Endometrium (tissue), 2 donors: ENCODE measurements around the gene EYS.

Source experiments
- FAIRE-seq: peaks from 2 replicates; lab custom pipeline; 2012; peaks lifted over from hg19 to GRCh38; lab: Jason Lieb, UNC
- donor health status: control.
- donor health status: control.

The EYS gene

DNA sequence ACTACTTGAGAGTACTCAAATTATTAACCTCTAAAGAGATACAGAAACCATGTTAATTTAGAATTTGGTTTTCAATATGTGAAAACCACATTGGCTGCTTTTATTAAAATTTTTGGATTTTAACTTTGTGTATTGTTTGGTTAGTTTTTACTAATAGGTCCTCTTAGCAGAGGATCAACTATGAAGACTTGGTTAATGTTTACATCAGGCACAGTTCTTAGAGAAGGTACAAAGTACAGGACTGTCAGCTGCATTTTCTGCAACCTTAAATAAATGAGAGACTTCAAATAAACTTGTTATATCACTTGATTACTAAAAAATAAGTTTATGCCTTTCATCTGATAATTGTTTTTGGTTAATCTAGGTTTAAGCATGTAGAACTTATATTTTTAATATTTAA lies 1982.3 kb downstream of the EYS start:
- FAIRE-seq: no peak

DNA sequence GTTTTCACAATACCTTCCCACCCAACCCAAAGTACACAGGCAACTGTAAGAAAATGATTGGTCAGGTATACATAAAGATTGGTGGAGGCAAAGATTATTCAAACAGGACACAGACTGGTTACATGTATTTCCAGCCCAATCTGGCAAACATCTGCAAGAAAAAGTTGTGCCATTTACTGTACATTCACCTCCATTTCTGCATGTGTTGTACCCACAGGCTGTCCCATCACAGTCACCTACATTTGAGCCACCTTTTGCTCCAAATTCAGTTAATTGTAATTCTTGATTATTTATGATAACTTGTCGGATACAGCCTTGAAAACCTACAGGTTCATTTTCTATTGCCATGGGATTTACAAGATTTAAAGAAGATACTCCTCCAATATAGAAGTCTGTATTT lies 1985.8 kb downstream of the EYS start:
- no peak for FAIRE-seq

DNA sequence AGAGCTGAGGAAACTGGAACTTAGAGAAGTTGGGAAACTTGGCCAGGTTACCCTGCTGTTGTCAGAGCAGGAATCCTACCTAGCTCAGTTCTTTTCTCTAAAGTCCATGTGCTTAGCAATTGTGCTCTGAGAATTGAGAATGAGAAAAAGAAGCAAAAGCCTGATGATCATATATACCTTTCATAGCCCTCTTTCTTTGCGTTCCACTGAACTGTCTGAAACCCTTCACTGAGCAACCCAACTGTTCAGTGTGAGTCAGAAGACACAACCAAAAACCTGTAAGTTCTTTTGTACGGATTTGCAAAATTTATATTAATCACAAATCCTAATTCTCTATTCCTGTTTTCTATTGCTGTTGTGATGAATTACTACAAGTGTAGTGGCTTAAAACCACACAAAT lies 1990.9 kb downstream of the EYS start:
- no peak for FAIRE-seq

DNA sequence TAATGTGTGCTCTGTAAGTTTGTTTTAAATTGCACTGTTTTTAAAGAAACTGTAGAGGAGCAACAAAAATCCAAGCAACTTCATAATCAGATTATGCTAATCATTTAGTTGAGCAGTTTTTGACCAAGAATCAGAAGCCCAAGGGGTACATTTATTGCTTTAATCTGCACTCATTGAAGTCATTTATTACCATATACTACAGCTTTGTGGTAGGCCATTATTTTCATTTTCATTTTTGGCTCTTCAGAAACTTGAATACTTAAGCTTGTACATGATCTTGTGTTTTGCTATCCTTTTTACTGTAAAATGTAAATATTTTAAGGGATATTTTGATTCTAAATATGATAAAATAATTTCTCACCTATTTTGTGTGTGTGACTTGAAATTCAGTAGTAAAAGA lies 1992.9 kb downstream of the EYS start:
- FAIRE-seq: no peak

DNA sequence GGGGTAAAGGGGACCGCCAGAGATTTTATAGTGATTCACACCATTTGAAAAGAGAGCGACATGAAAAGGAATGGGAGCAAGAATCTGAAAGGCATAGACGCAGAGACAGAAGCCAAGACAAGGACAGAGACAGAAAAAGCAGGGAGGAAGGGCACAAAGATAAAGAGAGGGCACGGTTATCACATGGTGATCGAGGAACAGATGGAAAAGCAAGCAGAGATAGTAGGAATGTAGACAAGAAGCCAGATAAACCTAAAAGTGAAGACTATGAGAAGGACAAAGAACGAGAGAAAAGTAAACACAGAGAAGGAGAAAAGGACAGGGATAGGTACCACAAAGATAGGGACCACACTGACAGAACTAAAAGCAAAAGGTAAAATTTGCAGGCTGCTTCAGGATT lies 1993.7 kb downstream of the EYS start:
- no peak for FAIRE-seq

DNA sequence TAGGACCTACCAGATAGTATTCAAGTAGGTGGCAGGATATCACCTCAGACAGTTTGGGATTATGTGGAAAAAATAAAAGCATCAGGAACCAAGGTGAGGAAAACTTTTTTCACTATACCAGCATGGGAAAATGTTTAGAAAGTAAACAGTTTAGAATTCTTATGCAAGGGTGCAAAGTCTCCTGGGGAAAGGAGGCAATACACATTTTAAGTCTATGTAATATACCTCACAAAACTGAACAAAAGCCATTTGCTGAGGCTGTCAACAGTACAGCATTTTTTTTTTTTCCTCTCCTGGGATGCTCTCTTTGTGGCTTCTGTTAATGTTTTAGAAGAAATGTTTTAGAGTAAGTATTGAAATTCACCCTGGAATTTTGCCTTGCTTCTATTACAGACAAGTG lies 1997.9 kb downstream of the EYS start:
- no peak for FAIRE-seq

DNA sequence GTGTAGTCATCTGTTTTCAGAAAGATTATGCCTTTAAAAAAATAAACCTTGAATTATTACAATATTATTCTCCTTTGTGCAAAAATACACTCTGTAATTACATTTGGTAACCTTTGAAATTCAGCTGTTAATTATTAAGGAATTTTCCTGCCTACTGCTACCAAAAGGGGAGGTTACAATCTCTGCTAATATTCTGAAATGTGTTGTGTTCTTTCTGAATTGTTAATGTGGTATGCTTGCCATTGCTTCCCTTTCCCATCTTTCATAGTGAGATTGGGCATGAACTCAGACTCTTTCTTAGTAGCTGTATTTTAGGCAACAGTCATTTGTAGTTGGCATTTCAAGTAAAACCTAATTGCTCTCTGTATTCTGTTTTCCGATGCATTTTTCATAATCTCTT lies 1998.4 kb downstream of the EYS start:
- no peak for FAIRE-seq

DNA sequence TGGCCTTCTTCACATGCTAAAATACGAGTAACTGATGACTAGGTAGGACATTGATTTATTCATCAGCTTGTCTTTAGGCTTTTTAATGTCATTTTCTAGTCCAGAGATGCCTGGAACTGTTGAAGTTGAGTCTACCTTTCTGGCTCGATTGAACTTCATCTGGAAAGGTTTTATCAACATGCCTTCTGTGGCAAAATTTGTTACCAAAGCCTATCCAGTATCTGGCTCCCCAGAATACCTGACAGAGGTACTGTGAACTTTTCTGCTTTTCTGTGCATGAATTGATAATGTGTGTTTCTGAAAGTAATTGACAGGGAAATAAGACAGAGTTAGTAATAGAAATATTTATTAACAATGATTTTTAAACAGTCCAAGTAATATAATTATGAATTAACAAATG lies 2000.4 kb downstream of the EYS start:
- no peak for FAIRE-seq

DNA sequence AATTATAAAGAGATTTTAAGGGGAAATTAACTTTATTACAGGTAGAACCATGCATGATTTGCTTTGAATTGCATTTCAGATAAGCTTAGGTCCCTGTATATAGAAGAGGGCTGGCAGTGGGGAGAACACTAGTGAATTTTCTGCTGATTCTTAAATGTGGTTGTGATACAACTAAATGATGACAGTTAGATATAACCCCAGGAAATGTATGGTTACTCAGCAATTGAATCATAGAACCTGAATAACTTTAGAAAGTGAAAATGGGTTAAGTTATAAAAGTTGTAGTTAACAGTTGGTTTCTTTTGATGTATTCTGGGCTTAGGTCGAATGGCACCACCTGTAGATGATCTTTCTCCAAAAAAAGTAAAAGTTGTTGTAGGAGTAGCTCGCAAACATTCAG lies 2001.3 kb downstream of the EYS start:
- FAIRE-seq: no peak

DNA sequence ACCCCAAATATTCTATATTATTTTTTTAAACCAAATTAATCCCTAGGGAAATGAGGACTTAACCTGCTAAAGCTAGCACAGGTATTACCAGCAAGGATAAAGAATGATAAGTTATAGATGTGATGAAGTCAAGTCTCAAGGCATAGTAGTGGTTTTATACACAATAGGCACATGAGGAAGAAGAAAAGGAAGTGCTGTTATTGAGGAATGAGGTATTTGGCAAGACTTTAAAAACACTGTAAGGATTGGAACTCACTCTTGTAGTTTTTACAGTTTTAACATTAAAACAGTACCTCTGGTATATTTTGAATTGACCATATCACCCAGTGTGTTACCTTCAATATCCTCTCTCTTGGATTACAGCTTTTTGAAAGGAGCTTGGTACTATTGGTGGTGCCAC lies 2016.8 kb downstream of the EYS start:
- FAIRE-seq: no peak

DNA sequence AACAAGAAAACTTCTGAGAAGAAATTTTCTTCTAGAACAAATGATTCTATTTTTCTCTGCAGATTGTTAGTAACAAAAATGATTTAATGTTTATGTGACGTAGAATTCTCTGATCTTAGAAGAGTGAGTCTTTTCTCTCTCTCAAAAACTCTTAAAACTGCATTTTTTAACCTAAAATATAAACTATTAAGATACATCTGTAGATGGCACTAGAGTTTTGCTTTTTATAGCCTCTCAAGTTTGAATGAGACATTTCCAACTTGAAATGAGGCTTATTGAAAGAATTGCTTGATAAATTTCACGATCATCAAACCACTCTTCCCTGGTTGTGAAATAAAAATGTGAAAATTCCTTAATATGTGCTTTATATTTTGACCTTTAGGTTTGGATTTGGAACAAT lies 2017.6 kb downstream of the EYS start:
- no peak for FAIRE-seq

DNA sequence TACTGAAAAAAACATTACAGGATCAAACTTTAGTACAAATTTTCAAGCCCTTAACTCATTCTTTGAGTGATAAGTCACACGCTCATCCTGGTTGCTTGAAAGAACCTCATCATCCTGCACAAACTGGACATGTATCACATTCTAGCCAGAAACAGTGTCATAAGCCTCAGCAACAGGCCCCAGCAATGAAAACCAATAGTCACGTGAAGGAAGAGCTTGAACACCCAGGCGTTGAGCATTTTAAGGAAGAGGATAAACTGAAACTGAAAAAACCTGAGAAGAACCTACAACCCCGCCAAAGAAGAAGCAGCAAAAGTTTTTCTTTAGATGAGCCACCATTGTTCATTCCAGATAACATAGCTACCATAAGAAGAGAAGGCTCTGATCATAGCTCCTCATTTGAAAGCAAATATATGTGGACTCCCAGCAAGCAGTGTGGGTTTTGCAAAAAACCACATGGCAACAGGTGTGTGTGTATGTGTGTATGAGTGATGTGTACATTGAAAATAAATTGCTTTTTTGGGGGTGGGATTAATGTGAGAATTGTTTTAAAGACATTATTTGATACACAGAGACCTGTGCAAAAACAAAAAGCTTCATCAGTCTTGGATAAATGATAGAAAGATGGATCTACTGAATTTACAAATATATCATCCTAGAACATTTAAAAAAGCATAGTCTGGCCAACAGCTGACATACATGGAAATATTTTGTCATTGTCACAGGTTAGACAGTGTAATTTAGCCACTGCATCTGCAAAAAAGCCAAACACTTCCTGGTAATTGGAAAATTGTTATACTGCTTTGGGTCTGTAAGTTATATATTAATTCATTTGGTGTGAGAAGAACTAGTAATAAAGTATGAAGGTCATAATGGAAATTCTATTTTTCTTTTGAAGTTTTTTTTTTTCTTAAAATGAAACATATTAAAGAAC lies 2021.3 kb downstream of the EYS start:
- peak; percentile 31 for FAIRE-seq

DNA sequence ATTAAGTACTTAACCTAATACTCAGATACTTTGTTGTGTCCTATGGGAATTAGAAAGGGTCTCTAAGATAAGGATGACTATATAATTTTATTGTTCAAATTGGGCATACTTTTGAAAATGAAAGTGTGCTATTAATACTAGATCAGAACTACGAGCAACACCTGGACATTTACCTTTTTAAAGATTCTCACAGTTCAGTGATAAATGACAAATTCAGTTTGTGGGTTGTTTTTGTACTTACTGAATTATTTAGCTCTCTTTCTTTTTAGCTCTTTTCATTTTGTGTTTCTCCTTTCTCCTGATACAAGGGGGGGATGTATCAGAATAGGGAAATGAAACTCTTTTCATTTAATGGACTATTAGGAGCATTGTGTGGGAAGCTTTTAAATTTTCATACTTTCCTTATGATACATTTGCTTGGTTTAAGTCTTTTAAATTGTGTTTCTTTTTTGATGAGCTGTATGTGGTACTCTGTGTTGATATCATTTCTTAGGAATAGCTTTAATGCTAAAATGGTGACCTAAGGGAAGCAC lies 2023.9 kb downstream of the EYS start:
- no peak for FAIRE-seq

DNA sequence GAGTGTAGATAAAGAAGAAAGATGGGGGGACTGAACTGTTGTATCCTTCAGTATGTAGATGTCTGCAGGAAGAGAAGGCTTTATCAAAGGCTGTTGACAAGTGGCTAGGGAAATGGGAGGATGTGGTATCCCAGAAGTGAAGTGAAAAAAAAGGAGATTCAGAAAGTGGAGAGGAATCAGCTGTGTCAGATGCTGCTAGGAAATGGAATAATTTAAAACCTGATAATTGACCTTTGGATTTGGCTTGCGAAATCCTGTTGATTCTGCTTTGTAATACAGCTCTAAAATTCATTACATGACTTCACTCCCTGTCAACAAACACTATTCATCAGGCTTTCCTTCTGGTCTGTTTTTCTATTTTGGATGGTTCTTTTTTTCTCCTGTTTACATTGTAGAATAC lies 2029.7 kb downstream of the EYS start:
- no peak for FAIRE-seq

DNA sequence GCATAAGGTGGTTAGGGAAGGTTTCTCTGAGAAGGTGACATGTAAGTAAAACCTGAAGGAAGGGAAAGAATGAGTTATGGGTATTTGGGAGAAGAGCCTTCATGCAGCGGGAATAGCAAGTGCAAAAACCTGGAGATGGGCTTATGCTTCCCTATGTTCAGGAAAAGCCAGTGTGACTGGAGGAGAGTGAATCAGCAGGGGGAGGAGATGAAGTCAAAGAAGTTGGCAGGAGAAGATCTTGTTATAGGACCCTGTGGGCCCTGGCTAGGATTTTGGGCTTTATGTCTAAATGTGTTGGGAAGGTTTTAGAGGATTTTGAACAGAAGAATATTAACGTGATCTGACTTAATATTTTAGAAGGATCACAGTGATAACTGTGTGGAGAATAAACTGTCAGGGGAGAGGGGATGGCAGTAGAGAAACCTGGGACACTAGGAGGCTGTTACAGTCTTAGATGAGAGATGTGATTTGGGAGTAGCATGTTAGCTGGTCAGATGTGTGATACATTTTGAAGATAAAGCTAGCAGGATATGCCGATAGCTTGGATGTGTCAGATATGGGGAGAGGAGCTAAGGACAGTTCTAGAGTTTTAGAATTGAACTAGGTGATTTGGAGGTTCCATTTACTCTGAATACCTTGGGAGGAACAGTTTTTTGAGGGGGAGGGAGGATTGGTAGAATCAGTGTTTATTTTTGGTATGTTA lies 2030.5 kb downstream of the EYS start:
- FAIRE-seq: no peak

DNA sequence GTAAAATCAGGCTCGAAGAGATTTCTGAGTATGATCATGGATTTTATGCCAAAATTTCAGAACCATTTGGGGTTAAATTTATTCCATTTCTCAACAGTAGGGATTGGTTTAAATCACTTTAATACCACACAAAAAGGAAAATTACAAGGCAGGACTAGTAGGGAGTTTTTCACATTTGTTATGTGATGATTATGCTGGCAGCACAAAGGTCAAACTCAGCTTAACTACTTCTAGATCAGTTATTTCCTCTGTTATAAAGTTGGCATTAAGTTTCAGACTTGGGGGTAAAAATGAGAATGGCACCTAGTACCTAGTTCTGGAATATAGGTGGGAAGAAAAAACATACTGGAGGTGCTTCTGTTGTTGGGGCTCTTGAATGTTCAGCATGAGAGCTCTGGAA lies 2031.9 kb downstream of the EYS start:
- no peak for FAIRE-seq

DNA sequence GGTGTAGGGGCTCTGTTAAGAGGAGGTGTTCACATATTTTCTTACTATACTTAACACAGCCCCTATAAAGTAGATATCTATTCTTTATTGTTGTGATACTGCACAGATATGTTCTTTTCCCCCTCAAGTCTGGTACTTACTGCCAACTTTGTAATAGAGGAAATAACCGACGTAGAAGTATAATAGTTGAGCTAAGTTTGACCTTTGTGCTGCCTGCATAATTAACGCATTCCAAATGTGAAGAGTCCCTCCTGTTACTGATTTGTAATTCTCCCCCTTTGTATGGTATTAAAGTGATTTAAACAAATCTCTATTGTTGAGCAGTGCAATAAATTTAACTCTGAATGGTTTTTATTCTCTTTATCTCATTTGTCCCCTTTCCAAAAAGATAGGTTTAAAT lies 2032.4 kb downstream of the EYS start:
- FAIRE-seq: no peak

DNA sequence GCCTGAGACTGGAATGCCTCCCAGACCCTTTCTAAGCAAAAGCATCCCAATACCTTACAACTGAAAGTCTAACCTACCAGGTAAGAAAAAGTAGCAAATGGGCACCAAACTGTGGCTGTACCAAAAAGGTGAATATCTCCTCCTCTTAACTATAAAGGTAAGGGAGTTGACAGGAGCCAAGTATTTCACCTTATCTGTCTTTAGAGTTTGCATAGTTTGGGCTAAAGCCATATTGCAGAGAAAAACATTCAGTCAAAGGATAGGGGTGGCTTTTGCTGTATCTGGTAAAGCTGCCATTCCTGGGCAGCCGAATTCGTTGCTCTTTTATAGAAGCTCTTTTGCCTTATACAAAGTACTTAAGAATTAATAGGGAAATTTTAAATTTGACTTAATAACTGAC lies 2033.3 kb downstream of the EYS start:
- no peak for FAIRE-seq

DNA sequence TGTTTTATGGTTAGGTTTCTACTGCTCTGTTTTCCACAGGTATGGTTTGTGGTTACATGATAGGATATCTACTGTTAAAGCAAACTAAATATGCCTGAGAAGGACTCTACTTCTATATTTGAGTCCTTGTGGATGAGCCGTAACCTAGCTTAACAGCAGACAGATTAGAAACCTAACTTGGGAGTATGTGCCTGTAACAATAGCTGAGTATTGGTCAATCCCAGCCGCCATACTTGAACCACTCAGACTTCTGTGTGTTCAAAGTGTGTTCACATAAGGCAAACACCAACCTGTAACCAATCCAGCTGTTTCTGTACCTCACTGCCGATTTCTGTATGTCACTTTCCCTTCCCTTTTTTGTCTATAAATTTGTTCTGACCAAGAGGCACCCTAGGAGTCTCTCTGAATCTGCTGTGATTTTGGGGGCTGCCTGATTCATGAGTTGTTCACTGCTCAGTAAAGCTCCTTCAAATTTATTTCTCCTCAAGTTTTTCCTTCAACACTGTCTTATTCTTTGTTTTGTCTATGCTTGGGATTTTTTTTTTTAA lies 2034.4 kb downstream of the EYS start:
- FAIRE-seq: no peak

DNA sequence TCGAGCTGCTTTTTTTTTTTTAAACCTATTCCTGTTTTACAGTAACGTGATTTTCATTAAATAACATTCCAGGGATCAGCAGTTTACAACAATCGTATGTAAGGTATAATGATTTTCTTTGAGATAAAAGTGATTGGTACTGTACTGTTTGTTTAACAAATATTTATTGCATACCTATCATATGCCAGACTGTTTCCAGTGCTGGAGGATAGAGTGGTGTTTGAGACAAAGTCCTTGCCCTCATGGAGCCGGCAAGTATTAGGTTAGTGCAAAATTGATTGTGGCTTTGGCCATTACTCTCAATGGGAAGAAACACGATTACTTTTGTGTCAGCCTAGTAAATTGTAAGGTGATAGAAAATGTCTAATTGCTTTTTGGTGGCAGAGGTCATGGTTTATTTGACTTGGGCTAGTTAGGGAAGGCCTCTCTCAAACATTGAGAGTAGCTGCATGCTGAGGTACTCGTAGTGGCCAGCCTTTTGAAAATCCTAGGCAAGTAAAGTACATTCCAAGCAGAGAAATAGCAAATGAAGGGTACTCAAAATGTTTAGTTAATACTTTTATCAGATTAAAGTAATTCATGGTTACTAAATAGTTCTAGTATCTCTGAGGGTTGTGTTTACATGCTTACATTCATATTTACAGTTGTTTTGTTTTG lies 2035.8 kb downstream of the EYS start:
- FAIRE-seq: no peak
